HEK293 (cell line): Measurements from ENCODE around the gene HOXA10.

Experiments
- CTCF ChIA-PET: fragments of 350-600 bp; formaldehyde crosslinking; extraction: SDS; loops from one replicate; lab custom pipeline; 2021; ENCODE audit warnings: antibody characterized with exemption; lab: Yijun Ruan, JAX
- POLR2A ChIA-PET: fragments of 300-600 bp; formaldehyde crosslinking; extraction: SDS; loops from one replicate; lab custom pipeline; 2020; ENCODE audit warnings: antibody characterized with exemption, inconsistent platforms; lab: Yijun Ruan, JAX
- H3K27ac ChIP-seq: fragments of 200-500 bp; sonication (Bioruptor generic); 2 replicates; pipeline ENCODE4 v1.5.1; 2014; ENCODE audit warnings: low read depth, low read length, control low read depth, inconsistent platforms; ENCODE audit errors: extremely low read depth
- H3K36me3 ChIP-seq, 2 experiments: fragments of 200-500 bp in 1 of 2; sonication (Bioruptor generic) in 1 of 2; 1 replicate in 1 of 2; 2 replicates in 1 of 2; pipeline ENCODE4 v1.5.1; 2014 to 2017; ENCODE audit warnings: inconsistent platforms in 2 of 2, low read length in 2 of 2; ENCODE audit not compliant: control insufficient read depth in 2 of 2, insufficient read depth in 1 of 2
- H3K4me1 ChIP-seq: fragments of 200-500 bp; sonication (Bioruptor generic); 2 replicates; pipeline ENCODE4 v1.5.1; 2014; ENCODE audit warnings: mild to moderate bottlenecking, low read length, inconsistent platforms; ENCODE audit not compliant: control insufficient read depth, insufficient read depth
- H3K4me3 ChIP-seq: 2 replicates; pipeline ENCODE4 v1.5.1; 2011; ENCODE audit warnings: low read depth, mild to moderate bottlenecking, control low read depth, low read length, moderate library complexity
- H3K9me3 ChIP-seq: fragments of 200-500 bp; sonication (Bioruptor generic); 2 replicates; pipeline ENCODE4 v1.5.1; 2014; ENCODE audit warnings: low read depth, low read length, inconsistent platforms; ENCODE audit not compliant: control insufficient read depth, insufficient read depth
- BCL11A ChIP-seq: fragments of 450-650 bp; formaldehyde crosslinking; IDR thresholded peaks from 2 replicates; pipeline ENCODE4 v1.5.1; 2016; ENCODE audit warnings: low read depth, missing biosample characterization, missing genetic modification characterization
- ELK4 ChIP-seq: IDR thresholded peaks from 2 replicates; pipeline ENCODE4 v1.6.1; 2011; ENCODE audit warnings: mild to moderate bottlenecking, low read depth, low read length, borderline replicate concordance
- REST ChIP-seq: fragments of 450-650 bp; formaldehyde crosslinking; IDR thresholded peaks from 2 replicates; pipeline ENCODE4 v1.5.1; 2016; ENCODE audit warnings: missing biosample characterization, missing genetic modification characterization
- YY1 ChIP-seq: fragments of 450-650 bp; formaldehyde crosslinking; IDR thresholded peaks from 2 replicates; pipeline ENCODE4 v1.5.1; 2018; ENCODE audit warnings: missing biosample characterization, missing genetic modification characterization
- ZBTB17 ChIP-seq: fragments of 450-650 bp; formaldehyde crosslinking; IDR thresholded peaks from 2 replicates; pipeline ENCODE4 v1.5.1; 2016; ENCODE audit warnings: missing biosample characterization, missing genetic modification characterization
- ZBTB44 ChIP-seq: fragments of 450-650 bp; IDR thresholded peaks from 2 replicates; pipeline ENCODE4 v1.5.1; 2018; ENCODE audit warnings: missing biosample characterization, mild to moderate bottlenecking, missing genetic modification characterization
- ZFP37 ChIP-seq: fragments of 450-650 bp; formaldehyde crosslinking; IDR thresholded peaks from 2 replicates; pipeline ENCODE4 v1.5.1; 2016; ENCODE audit warnings: missing biosample characterization, missing genetic modification characterization
- ZNF133 ChIP-seq: fragments of 450-650 bp; formaldehyde crosslinking; IDR thresholded peaks from 2 replicates; pipeline ENCODE4 v1.5.1; 2016; ENCODE audit warnings: missing biosample characterization, missing genetic modification characterization
- ZNF138 ChIP-seq: fragments of 450-650 bp; formaldehyde crosslinking; IDR thresholded peaks from 2 replicates; pipeline ENCODE4 v1.5.1; 2016; ENCODE audit warnings: missing biosample characterization, missing genetic modification characterization, borderline replicate concordance
- ZNF248 ChIP-seq: fragments of 450-650 bp; formaldehyde crosslinking; IDR thresholded peaks from 2 replicates; pipeline ENCODE4 v1.5.1; 2017; ENCODE audit warnings: missing biosample characterization, missing genetic modification characterization
- ZNF335 ChIP-seq: fragments of 450-650 bp; formaldehyde crosslinking; conservative IDR thresholded peaks from 2 replicates; pipeline ENCODE4 v1.5.1; 2016; ENCODE audit warnings: missing biosample characterization, missing genetic modification characterization
- ZNF350 ChIP-seq: fragments of 450-650 bp; formaldehyde crosslinking; IDR thresholded peaks from 2 replicates; pipeline ENCODE4 v1.5.0; 2017; ENCODE audit warnings: missing biosample characterization, mild to moderate bottlenecking, missing genetic modification characterization
- ZNF366 ChIP-seq: fragments of 450-650 bp; formaldehyde crosslinking; conservative IDR thresholded peaks from 2 replicates; pipeline ENCODE4 v1.5.1; 2016; ENCODE audit warnings: missing biosample characterization, missing genetic modification characterization
- ZNF394 ChIP-seq: fragments of 450-650 bp; formaldehyde crosslinking; IDR thresholded peaks from 2 replicates; pipeline ENCODE4 v1.5.1; 2016; ENCODE audit warnings: missing biosample characterization, missing genetic modification characterization, mild to moderate bottlenecking, moderate library complexity, borderline replicate concordance
- ZNF529 ChIP-seq: fragments of 450-650 bp; formaldehyde crosslinking; IDR thresholded peaks from 2 replicates; pipeline ENCODE4 v1.5.1; 2017; ENCODE audit warnings: missing genetic modification characterization, missing biosample characterization; ENCODE audit not compliant: insufficient replicate concordance
- ZNF544 ChIP-seq: fragments of 450-650 bp; formaldehyde crosslinking; IDR thresholded peaks from 2 replicates; pipeline ENCODE4 v1.5.0; 2017; ENCODE audit warnings: missing biosample characterization, missing genetic modification characterization
- ZNF549 ChIP-seq: fragments of 450-650 bp; IDR thresholded peaks from 2 replicates; pipeline ENCODE4 v1.5.1; 2018; ENCODE audit warnings: missing biosample characterization, missing genetic modification characterization, mild to moderate bottlenecking, inconsistent platforms, moderate library complexity
- ZNF560 ChIP-seq: fragments of 450-650 bp; formaldehyde crosslinking; IDR thresholded peaks from 2 replicates; pipeline ENCODE4 v1.5.1; 2017; ENCODE audit warnings: missing biosample characterization, missing genetic modification characterization, borderline replicate concordance
- ZNF580 ChIP-seq: fragments of 450-650 bp; formaldehyde crosslinking; IDR thresholded peaks from 2 replicates; pipeline ENCODE4 v1.5.1; 2016; ENCODE audit warnings: missing biosample characterization, missing genetic modification characterization
- ZNF600 ChIP-seq: fragments of 450-650 bp; formaldehyde crosslinking; IDR thresholded peaks from 2 replicates; pipeline ENCODE4 v1.5.1; 2016; ENCODE audit warnings: missing biosample characterization, missing genetic modification characterization
- ZNF639 ChIP-seq: fragments of 450-650 bp; formaldehyde crosslinking; IDR thresholded peaks from 2 replicates; pipeline ENCODE4 v1.5.1; 2016; ENCODE audit warnings: missing biosample characterization, missing genetic modification characterization
- ZNF692 ChIP-seq: fragments of 450-650 bp; formaldehyde crosslinking; IDR thresholded peaks from 2 replicates; pipeline ENCODE4 v1.5.1; 2016; ENCODE audit warnings: missing biosample characterization, missing genetic modification characterization
- ZNF777 ChIP-seq: fragments of 450-650 bp; formaldehyde crosslinking; IDR thresholded peaks from 2 replicates; pipeline ENCODE4 v1.5.1; 2017; ENCODE audit warnings: missing biosample characterization, missing genetic modification characterization, borderline replicate concordance
- ZNF792 ChIP-seq: fragments of 450-650 bp; formaldehyde crosslinking; IDR thresholded peaks from 2 replicates; pipeline ENCODE4 v1.5.1; 2016; ENCODE audit warnings: missing biosample characterization, missing genetic modification characterization
- ZNF843 ChIP-seq: fragments of 450-650 bp; formaldehyde crosslinking; IDR thresholded peaks from 2 replicates; pipeline ENCODE4 v1.5.1; 2016; ENCODE audit warnings: missing biosample characterization, missing genetic modification characterization
- ZSCAN23 ChIP-seq: fragments of 450-650 bp; formaldehyde crosslinking; IDR thresholded peaks from 2 replicates; pipeline ENCODE4 v1.5.1; 2016; ENCODE audit warnings: missing biosample characterization, missing genetic modification characterization
- ZXDB ChIP-seq: fragments of 450-650 bp; formaldehyde crosslinking; IDR thresholded peaks from 2 replicates; pipeline ENCODE4 v1.5.1; 2016; ENCODE audit warnings: missing biosample characterization, missing genetic modification characterization

Gene HOXA10

GRCh38 chr7:27128776-27129728, 45.1 kb downstream of the HOXA10 start (continued):
- TF ChIP-seq ZNF366 (tag by site-specific recombination) = peak; percentile 68; the same call in 1 of the 2 replicates
- no peak for TF ChIP-seq ZNF639
- TF ChIP-seq ZNF138 (tag by site-specific recombination) = no peak
- no peak for TF ChIP-seq ZNF777 (tag by site-specific recombination)
- peak; percentile 43; the same call in 1 of the 2 replicates for TF ChIP-seq ZBTB17 (tag by site-specific recombination)
- no peak for TF ChIP-seq ZNF394
- TF ChIP-seq ZXDB = no peak
- peak; percentile 19; the same call in 1 of the 2 replicates for TF ChIP-seq REST (tag by site-specific recombination)
- no peak for TF ChIP-seq ZSCAN23 (tag by site-specific recombination)
- TF ChIP-seq ZNF600 (tag by site-specific recombination) = peak; percentile 70
- no peak for TF ChIP-seq ZNF792 (tag by site-specific recombination)
- TF ChIP-seq ZFP37 = no peak
- no peak for TF ChIP-seq ELK4
- no peak for TF ChIP-seq ZNF335 (tag by site-specific recombination)
- TF ChIP-seq ZNF560 (tag by site-specific recombination) = no peak
- TF ChIP-seq ZNF350 (tag by site-specific recombination) = no peak

- POLR2A ChIA-PET = interaction anchor here (0.7 to 1.4 kb wide), 4 partner anchors 10 to 14 kb away, joined by 3 to 4 read pairs (median 3); no protein-coding TSS in a partner anchor
- peaks cover 56% of the 10 kb centered on the region for H3K4me1 ChIP-seq
- peaks cover 5 to 24% of the 10 kb centered on the region in 2 experiments; a peak in 1 of 3 replicates for H3K36me3 ChIP-seq
- peak overlapping the region; percentile 100 for H3K27ac ChIP-seq
- CTCF ChIA-PET = interaction anchor here (0.8 to 1.6 kb wide), 4 partner anchors 8 to 446 kb away, joined by 3 to 6 read pairs (median 4); no protein-coding TSS in a partner anchor
- H3K9me3 ChIP-seq = no peaks in the 10 kb centered on the region
- no peak overlapping the region for H3K4me3 ChIP-seq
- TF ChIP-seq ZNF549 (tag by site-specific recombination) (no peak), ZNF529 (no peak), ZNF248 (tag by site-specific recombination) (no peak), ZNF580 (no peak), ZNF692 (tag by site-specific recombination) (peak; percentile 86), ZNF544 (tag by site-specific recombination) (no peak), ZNF843 (tag by site-specific recombination) (no peak), ZBTB44 (tag by site-specific recombination) (peak; percentile 17; the same call in 1 of the 2 replicates), YY1 (tag by site-specific recombination) (no peak), ZNF133 (tag by site-specific recombination) (peak; percentile 96), BCL11A (no peak)
Observed at GRCh38 chr7:27128034-27128433, 46.1 kb downstream of the HOXA10 start.
